Fibroblast of skin of right quadriceps (primary cell): ENCODE data around the gene AGAP1.

Experiments used
- DNase-seq: peaks from one replicate; pipeline ENCODE4 v3.0.0-alpha.2; 2013

Gene AGAP1

DNA sequence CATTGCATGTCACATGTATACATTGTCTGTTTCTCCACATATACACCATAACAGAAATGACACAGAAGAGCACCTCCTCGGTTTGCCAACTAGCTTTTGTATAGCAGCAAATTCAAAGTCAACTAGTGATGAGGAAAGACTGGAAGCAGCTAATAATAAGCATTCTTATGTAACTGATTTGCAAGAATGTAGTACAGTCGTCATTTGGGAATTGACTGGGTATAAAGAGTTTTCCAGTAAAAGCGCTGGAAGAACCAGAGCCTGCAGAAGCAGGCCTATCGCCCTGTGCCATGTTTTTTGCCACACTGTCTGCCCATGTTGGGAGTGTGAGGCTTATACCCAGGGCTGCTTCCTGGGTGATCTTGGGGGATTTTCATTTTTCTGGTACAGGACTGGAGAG, 363.8 kb downstream of the AGAP1 start:
- DNase-seq, result peak; percentile 43

DNA sequence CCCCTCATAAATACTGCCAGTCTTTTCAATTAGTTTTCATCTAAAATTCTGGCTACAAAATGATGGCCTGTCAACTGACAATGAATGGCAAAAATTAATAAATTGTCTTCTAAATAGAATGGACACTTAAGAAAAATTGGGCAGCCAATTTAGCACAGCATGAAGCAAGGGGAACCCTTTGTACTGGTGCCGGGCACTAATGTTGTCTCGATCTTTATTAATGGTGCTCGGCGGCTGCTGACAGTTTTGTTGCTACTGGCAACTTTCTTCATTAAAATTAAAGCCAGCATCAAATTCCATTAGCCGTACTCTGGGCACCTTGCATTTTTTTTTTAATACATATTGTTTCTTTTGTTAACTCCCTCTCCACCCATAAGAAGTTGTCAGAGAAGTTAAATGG, 365.0 kb downstream of the AGAP1 start:
- no peak for DNase-seq

DNA sequence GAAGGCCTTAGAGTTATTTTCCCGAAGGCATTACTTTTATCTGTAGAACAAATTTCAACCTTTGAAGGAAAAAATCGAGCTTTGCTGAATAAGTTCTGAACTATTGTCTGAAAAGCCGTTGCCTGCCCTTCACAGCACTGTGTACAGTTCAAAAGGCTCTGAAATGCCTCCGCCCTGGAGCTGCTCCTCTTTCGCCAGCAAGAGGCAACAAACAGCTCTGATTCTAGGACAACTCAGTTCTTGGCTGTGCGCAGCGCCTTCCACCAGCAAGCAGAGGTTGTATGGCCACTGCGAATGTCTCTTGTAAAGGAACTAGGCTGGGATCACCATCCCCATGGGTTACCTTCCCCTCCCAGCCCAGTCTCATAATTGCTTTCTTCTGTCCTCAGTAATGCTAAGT, 365.8 kb downstream of the AGAP1 start:
- peak; percentile 10 for DNase-seq

DNA sequence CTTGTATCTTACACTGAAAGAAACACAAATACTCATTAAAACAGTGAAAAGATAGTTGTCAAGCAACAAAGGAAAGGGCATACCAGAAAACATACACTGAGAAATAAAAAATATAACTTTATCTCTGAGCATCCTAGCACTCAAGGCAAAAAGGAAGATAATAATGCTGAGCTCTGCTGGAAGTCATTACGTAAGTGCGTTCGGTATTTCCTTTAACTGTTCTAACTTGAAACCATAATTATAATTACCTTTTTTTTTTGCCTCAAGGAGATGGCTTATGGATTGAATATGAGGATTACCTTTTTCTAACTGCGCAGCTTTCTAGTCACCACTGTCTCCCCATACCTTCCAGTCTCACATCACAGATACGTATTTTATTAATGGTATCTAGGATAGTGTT, 366.3 kb downstream of the AGAP1 start:
- DNase-seq, result peak; percentile 52

DNA sequence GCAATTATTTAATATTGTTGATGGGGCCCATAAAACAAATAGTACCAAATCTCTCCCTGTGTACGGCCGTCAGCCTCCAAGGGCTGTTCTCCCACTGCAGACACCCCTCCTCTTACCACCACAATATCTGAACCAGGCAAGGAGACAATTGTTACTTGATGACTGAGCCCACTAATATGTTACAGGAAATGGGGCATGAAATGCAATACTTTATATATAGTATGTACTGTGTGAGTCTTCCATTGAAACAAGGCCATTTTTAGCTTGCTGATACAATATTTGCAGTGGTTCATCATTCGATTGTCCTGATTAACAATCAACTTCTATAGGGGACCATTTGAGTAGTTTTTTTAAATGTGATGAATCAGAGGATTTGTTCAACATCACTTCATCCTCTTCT, 367.0 kb downstream of the AGAP1 start:
- peak; percentile 60 for DNase-seq

DNA sequence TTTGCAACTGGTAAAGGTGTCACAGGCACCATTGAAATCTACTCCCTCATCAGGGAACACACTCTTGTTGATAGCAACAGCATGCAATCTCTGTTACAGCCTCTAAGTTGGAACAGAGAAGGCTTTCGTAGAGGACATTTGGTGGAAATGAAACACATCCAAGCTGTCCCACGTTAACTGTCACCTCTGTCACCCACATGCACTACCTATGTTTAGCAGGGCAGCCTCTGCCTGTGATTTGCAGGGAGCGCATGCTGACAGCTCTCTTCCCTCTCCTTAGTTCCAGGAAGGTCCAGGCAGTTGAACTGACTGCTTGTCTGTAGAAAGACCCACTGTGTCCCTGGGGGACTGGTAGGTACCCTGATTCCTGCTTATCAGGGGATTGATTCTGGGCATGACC, 367.5 kb downstream of the AGAP1 start:
- no peak for DNase-seq

DNA sequence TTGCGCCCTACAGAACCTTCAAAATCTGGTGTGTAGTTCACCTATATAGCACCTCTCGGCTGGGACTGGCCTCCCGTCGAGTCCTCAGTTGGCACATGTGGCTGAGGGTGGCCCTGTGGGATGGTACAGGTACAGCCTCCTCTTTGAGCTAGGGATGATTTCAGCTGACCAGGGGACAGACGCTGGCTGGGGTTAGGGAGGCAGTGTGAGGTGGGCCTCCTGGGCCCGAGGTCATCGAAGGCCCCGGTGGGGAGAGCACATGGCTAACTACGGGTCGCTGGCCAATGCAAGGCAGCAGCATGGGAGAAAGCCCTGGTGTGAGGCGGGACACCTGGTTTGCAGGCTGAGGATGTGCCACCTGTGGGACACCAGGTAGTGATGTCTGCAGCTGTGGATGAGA, 369.6 kb downstream of the AGAP1 start:
- no peak for DNase-seq

DNA sequence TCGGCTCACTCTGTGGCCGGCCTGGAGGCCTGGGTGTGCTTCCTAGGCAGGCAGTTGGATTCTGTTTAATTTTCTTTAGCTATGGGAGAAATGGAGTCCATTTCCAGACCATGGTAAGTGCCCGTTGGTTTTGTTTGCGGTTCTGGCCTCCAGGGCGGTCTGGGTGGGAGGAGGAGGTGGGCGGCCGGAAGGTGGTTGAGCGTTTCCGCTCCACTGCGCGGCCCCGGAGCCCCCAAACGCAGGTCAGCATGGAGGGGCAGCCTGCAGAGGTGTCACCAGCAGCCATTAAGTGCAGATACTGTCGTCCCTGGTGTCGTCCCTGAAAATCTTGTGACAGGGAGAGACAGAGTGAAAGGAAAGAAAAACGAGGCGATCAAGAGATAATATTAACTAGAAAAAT, 370.5 kb downstream of the AGAP1 start:
- DNase-seq, result no peak

DNA sequence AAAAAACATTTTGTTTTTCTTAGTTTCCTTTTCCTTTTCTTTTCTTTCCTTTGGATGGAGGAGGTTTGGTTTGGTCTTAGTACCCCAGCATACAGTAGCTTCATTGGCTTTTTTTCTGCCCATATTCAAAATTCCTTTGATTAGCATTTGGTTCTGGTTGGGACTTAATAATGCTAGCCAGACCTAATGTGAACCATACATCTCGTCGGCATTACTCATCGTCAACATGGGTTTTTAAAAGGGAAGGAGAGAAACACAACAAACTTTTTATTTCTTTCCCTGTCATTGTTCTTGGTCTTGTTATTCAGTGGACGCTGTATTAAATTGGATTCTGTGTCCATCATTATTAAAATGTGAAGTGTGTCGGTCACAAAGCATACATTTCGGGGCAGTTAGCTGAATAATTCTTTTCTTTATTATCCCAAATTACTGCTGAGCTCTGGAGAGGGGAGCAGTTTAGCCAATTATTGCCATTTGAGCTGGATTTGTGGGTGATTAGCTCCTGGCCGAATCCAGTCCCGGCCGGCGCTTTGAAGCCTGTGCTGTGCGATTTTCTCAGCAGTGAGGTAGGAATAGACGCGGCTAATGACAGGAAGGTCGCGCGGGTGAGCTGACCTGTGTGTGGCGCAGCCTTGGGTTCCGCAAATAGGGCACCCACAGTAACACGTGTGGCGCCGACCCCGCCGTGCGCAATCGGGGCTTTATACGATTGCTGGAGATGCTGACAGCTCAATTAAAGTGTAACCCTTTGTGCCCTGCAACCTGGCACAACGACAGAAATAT, 371.1 kb downstream of the AGAP1 start:
- peak; percentile 49 for DNase-seq

DNA sequence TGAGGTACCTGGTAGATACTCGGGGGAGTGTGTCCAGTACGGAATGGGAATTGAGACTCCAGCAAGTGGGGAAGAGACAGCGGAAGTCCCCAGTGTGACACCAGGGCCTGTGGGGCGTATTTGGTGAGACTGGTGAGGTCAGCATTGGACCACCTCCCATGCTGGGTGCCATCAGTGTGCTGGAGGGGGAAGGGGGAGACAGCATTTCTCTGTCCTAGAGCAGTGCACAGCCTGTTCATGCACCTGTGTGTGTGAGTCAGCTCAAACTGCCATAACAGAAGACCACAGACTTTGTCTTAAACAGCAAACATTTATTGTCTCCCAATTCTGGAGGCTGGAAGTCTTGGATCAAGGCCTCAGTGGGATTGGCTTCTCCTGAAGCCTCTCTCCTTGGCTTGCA, 372.5 kb downstream of the AGAP1 start:
- no peak for DNase-seq

DNA sequence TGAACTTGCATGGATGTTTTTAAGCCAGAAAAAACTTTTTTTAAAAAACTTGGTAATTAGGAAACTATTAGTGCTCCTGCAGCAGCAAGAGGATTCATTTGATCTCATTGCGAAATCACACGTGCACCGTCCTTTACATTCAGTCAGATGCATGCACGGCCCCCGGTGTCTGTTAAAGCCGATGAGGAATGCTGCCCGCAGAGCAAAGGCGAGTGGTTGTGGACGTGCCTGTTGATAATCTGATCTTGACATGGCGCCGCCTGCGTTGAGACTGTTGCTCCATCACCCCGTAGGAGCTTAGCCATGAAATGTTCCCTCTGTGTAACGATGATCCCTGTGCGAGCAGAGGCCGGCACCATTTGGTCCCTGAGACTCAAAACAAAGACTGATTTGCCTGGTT, 374.4 kb downstream of the AGAP1 start:
- DNase-seq, result no peak

DNA sequence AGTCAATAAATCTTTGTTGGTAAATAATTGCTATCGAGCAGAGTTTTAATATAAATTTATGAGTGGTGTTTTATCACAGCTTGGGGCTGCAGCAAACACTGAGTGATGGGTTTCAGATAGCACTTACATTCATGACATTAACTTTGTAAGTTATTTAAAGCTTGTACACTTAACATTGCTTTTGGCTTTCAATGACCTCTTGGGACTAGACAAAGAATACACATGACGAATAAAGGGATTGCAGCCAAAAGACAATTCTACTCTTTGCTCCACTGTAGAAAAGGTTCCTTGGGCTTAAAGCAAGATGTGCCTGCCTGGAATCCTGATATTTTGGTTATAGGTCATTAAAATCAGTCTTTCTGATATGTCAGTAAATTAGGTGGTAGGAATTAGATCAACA, 374.8 kb downstream of the AGAP1 start:
- DNase-seq, result no peak

DNA sequence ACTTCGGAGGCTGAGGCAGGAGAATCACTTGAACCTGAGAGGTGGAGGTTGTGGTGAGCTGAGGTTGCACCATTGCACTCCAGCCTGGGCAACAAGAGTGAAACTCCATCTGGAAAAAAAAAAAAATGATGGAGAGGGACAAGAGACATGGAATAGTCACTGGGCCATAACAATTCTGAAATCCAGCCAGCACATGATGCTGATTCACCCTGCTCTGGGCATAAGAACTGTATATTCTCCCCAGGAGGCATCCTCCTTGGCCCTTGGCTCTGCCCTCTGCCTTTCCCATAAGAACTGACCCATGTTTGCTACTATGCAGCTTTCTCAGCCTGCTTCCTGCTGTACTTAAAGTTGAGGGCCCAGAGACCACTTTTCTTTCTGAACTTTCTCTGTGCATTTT, 376.7 kb downstream of the AGAP1 start:
- DNase-seq, result no peak

DNA sequence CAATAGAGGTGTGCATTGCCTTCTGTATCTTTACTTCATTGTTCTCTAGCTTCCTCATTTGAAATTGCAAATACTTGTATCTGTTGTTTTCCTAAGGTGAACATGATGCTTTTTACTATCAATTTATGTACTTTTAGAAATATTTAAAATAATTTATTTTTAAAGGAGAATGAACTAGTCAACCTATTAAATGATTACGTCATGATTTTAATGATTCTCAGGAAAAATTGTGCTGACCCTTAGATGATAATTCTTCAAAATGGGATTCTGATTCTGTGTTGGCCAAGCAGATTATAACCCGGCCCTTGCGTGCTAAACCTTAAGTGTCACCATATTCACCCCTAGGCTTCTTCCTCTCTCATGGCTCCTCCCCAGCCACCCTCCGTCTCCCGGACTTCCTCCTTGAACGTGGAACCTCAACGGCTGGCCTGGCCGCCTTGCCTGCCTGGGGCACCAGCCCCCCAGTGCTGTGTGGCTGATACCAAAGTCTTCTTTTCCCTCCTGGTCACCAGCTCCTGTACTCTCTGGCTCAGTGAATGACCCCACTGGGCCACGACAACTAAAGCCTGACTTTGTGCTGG, 382.3 kb downstream of the AGAP1 start:
- no peak for DNase-seq

DNA sequence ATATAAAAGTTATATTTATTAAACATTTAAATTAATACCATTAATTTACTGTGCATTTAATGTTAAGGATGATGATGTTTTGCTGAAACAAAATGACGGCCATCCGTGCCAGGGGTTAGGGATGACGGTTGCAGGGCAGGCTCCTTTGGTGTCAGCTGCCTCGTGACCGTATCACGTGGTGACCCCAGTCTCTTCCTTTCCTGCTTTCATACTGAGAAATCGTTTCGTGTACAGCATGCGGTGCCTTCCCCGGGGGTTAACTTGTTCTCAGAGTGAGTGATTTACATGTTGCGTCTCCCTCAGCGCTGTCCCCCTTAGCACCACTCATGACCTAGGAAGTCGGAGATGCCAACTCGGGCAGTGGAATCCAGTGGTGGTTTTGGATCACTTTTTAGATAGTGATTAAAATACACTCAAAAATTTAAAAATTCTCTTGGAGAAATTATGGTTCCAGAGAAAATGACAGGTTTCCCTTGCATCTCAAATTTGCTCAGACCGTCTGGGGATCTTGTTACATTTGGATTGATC, 383.5 kb downstream of the AGAP1 start:
- no peak for DNase-seq

DNA sequence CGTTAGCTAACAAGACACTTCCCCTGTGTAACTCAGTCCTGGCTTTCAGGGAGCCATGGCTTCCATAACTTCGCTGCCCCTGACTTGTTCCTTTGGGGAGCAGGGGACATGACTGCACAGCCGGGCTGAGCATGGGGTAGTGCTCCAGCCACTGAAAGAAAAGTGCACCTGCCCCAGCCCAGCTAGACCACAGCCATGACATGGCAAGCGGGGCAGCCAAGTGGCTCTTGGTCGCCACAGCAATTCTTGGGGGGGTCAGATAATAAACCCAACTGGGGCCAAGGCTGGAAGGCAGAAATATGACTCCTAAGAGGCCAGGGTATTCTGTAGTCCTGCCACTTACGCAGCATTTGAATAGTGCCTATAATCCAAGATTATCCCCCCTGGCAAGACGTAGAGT, 385.3 kb downstream of the AGAP1 start:
- no peak for DNase-seq

DNA sequence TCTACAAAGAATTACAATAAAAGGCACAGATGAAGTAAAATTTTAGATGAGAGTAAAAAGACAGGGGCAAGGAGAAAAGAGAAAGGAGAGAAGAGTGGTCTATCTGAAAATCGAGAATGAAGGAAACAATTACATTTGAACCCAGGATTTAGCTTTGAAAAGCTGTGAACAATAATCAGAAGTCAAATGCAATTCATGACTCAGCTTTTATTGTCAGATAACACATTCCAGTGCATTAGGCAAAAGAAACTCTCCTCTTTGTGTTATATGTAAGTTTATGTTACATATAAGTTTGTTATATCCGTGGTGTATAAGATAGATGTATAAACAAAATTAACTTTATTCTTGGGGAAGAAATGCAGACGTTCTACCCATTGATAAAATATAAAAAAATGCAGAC, 389.8 kb downstream of the AGAP1 start:
- DNase-seq, result no peak

DNA sequence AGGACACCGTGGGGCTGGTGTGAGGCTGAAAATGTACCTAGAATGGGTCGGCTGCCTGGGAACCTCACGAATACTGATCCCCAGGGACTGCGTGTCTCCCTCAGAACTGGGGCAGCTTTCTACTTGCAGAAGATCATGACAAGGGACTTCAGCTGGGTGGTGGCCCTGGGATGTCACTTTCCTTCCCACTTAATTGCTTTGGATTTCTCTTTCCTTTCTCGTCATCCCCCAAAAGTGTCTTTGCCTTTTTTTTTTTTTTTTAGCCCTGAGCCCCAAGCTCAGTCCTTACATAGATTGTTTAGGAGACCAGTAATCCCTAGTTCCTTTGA, 395.4 kb downstream of the AGAP1 start:
- no peak for DNase-seq

DNA sequence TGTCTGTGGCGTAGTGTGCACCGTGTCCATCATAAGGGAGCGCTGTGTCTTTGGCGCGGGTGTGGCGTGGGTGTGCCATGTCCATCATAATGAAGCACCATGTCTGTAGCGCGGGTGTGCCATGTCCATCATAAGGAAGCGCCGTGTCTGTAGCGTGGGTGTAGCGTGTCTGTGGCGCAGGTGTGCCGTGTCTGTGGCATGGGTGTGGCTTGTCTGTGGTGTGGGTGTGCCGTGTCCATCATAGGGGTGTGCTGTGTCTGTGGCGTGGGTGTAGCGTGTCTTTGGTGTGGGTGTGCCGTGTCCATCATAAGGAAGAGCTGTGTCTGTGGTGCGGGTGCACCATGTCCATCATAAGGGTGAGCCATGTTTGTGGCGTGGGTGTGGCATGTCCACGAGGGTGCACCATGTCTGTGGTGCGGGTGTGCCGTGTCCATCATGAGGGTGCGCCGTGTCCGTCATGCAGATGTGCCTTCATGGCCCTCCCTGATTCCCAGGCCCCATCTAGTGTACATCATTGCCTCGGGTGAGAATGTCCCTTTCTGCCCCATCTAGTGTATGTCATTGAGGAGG, 399.4 kb downstream of the AGAP1 start:
- DNase-seq, result no peak

DNA sequence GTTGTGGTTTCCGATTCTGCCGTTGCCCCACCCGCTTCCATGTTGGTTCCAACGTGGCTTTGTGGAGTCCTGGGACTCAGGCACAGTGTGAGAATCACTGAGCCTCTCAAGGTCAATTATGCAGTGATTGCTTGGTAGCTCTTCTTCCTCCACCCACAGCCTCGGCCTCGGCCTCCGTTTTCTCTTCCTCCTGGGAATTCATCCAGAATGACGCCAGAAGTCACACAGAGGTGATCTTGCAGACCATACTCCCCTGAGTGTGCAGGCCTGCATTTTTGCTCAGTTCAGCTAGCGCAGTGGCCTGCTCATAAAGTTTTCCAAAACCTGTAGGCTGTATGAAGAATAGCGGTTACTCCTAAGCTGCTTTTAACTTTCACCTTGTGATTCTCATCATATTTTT, 401.0 kb downstream of the AGAP1 start:
- no peak for DNase-seq

DNA sequence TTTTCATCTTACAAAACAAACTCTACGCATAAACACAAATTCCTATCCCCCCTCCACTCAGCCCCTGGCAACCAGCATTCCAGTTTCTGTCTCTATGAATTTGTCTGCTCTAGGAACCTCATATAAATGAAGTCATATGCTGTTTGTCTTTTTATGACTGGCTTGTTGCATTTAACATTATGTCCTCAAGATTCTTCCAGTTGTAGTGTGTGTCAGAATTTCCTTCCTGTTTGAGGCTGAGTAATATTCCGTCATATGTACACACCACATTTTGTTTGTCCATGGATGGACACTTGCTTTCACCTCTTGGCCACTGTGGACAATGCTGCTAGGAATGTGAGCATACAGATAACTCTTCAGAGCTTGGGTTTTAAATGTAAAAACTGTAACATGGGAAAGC, 402.2 kb downstream of the AGAP1 start:
- no peak for DNase-seq

DNA sequence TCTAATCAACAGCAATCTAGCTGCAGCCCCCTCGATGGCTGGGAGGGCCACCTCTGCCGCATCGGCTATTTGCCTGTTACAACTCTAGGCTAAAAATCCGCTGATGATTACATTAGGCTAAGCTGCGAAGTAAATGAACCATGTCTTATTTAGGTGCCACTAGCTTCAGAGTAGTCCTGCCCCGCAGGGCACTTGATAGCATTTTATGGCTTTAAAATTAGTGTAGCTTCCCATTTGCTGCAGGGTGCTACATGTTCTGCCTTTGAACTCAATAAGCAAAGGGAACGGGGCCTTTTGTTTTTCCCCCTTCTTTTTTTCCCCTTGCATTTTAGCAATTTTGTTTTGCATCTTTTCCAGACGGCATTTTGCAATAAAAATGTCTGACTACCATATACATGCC, 404.1 kb downstream of the AGAP1 start:
- DNase-seq, result no peak

DNA sequence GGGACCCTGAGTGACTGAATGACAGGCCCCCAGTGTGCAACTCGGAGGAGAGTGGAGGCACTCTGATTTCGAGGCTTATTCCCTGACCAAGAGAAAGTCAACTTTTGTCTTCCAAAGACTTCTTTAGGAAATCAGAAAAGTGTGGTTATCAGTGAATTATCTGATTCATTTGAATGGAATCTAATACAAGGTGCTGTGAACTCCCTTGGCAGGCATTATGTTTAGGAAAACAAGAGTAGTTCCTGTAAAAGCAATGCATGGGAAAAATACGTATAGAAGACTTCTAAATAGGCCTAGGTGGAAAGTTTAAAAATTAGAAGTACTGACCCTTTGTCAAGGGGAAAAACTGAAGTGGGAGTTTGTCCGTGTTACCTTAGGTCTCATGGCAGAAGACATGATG, 404.9 kb downstream of the AGAP1 start:
- no peak for DNase-seq

DNA sequence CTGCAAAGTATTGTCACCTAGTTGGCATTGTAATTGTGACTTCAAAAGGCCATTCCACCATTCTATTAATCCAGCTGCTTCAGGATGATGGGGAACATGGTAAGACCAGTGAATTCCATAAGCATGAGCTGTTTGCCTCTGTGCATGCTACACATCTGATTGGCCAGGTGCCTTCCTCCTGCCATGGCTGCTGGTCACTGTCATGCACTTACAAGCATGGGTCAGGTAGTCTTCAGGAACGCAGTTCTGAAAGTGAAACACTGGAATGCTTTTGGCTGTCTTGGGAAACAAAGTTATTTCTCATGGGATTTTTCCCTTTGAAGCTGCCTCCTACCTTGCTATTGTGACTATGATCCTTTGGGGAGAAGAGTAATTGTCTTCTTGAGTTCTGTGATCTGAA, 406.8 kb downstream of the AGAP1 start:
- peak; percentile 4 for DNase-seq

DNA sequence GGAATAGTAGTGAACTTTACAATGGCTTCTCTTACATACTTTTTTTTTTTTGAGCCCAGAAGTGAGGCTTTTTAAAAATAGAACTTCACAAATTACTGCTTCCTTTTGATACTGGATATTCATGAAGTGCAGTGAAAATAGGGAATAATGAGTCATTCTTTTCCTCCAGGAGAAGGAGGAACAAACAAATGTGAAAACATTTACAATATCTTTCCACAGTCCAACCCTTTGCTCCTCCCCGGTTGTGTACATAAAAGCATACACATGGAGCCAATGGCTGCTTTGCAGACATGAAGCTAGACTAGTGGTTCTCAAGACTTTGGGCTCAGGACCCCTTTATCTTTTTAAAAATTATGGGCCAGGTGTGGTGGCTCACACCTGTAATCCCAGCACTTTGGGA, 407.4 kb downstream of the AGAP1 start:
- no peak for DNase-seq
